Suppressor macrophage treated with lipopolysaccharide for 1 hour (primary cell): ENCODE results near the gene MBP.

ENCODE experiments used
- DNase-seq, 3 donors: peaks; one replicate each; pipeline ENCODE4 v3.0.0-alpha.2; 2020 to 2022

MBP gene

GRCh38 chr18:77113361-77114151 lies 19.0 kb downstream of the MBP start:
- peak in 2 of 3 donors; percentile 40 to 54 for DNase-seq

GRCh38 chr18:77112747-77113092 lies 19.9 kb downstream of the MBP start:
- peak; percentile 59 to 75 (median 75) for DNase-seq

GRCh38 chr18:77111951-77112746 lies 20.4 kb downstream of the MBP start:
- peak; percentile 56 to 73 (median 67) for DNase-seq

DNA sequence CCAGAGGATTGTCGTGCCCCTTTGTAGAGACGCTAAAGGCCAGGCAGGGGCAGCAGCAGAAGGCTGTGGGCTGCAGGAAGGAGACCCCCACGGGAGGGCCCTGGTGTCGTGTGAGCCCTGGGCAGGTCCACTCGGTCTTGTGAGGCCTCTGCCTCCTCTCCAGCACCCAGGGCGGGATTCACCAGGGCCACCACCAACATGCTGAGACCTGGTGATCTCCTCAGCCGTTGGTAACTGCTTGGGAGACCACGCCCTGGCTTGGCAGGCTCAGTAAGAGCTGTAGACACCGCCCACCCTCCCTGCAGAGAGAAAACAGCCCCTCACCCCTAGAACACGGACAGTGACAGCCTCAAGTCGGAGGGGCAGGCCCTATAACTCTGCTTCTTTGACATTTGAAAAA lies 21.1 kb downstream of the MBP start:
- DNase-seq = peak in 2 of 3 donors; percentile 57

- DNase-seq = no peak
Measured at GRCh38 chr18:77110936-77111335, 21.6 kb downstream of the MBP start.

DNA sequence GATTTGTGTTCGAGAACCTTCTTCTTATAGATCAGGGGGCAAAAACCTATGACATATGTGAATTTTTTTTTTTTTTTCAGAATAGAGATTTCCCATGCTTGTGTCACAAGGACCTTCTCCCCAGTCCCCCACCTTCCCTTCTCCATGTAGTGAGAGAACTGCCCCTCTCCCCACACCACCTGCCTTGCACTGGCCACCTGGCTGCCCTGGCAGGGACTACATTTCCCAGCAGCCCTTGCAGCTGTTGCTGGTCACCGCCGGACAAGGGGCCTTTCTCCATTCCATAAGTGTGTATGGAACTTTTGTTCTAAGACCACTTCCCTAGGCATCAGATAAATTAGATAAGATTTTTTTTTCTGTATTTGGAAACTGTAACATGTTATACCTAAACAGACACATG lies 22.2 kb downstream of the MBP start:
- DNase-seq = no peak

DNA sequence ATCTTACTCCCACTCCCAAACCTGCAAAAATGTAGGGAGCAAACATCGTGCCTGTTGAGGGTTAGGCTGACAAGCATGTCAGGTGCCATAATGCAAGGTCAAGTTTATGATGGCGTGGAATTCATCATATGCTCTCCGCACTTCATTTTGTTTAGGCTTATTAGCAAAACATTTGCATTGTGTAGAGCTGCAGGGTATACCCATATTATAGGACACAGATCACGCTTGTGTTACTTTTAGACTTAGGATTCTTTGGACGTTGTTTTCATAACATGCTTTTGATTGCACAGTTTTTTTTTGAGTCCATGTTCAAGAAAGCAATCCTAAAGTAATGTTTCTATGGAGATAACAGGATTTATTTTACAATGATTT lies 22.9 kb downstream of the MBP start:
- DNase-seq = no peak

DNA sequence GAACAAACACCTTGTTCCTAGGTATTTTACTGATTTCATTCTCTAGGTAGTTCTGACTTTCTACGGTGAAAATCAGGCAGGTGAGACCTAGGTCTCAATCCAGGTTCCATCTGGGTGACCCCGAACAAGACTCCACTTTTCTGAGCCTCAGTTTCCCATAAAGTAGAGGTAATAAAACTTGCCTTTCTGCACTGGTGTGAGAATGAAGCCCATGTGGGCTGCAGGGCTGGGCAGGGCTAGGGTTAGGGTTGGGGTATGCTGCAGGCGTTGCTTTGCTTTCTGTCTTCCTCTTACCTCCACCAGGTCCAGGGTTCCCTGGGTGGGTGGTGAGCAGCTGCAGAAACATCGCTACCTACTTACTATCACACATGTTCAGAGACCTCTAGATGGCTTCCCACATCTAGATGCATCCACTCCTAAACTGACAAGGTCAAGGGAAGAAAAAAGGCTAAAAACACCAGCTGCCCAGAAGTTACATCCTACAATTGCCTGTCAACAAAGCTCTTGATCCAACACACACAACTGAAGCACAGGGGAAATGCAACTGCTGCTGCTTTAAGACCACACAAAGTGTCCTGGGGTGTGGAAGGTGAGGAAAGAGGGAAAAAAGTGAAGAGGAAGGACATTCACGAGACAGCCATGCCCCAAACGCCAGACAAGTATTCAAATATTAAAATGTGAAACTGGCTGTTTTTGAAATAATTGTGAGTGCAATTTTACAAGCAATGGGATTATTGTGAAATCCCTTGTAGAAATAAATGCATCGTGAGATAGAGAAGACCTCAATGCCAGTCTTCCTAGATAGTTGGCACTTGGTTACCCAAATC lies 23.5 kb downstream of the MBP start:
- DNase-seq = no peak

DNA sequence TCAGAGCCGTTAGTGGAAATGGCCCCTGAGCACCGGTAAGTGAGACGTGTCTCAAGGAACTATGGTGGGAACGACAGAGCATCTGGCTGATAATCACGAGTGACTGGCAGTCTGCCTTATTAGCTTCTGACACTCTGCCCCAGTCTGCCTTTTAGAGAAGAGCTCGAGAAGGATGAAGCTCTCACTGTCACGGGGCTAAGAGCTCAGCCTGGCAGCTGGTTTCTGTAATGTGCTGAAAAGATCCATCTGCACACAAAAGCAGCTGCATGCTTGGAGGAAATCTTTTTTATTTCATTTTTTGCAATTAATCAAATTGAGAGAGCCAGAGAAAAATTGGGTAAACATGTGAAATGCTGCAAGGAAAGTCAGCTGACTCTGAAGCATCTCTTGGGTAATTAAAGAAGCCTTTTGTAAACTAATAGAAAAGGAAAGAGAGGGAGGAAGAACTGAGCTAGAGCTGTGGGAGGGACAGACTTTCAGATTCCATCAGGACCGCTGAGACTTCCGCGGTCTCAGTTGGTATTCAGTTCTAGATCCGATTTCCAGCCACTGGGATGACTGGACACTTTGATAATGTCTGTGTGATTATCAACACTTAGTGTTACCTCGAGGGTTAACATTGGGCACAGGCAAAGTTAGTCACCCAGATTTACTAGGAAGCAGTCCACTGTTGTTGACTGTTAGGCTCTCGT lies 24.4 kb downstream of the MBP start:
- peak; percentile 78 to 87 (median 82) for DNase-seq

DNA sequence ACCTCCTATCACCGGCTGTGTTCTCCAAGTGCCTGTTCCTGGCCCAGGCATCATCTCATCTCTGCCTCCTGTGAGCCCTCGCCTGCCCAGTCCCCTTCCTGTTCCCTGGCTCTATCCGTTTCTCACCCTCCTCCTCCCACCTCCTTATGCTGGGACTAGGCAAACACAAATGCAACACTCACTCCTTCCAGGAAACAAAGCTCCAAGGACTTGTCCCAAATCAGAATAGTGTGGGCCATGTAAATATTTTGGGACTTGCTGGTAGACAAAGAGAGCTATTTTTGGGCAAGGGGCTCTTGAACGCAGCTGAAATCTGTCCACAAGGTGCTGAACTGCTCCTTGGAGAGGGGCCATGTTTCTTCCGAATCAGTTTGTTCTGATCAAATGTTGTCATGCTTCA lies 25.3 kb downstream of the MBP start:
- DNase-seq = no peak

GRCh38 chr18:77106331-77106730 lies 26.3 kb downstream of the MBP start:
- DNase-seq = peak in 1 of 3 donors; percentile 43

- DNase-seq = no peak
Measured at GRCh38 chr18:77105680-77106079, 26.9 kb downstream of the MBP start.

DNA sequence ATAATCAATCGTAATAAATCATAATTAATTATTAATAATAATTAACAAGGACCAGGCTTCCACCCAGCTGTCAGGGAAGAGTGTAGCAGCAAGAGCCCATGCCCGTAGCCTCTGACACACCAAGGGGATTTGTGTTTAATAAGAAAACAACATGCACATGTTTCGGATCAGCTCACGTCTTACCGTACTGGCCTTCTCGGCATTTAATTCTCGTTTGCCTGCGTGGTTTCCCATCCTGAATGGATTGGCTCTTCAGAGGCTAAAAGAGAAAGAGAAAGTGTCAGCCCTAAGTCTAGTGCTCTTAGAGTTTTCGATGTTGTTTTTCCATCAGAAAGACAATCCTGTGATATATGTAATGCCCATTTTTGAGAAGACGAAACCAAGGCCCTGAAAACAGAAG lies 27.6 kb downstream of the MBP start:
- DNase-seq = peak in 1 of 3 donors; percentile 43

GRCh38 chr18:77103991-77104531 lies 28.5 kb downstream of the MBP start:
- no peak for DNase-seq

GRCh38 chr18:77103187-77103850 lies 29.3 kb downstream of the MBP start:
- DNase-seq = no peak

DNA sequence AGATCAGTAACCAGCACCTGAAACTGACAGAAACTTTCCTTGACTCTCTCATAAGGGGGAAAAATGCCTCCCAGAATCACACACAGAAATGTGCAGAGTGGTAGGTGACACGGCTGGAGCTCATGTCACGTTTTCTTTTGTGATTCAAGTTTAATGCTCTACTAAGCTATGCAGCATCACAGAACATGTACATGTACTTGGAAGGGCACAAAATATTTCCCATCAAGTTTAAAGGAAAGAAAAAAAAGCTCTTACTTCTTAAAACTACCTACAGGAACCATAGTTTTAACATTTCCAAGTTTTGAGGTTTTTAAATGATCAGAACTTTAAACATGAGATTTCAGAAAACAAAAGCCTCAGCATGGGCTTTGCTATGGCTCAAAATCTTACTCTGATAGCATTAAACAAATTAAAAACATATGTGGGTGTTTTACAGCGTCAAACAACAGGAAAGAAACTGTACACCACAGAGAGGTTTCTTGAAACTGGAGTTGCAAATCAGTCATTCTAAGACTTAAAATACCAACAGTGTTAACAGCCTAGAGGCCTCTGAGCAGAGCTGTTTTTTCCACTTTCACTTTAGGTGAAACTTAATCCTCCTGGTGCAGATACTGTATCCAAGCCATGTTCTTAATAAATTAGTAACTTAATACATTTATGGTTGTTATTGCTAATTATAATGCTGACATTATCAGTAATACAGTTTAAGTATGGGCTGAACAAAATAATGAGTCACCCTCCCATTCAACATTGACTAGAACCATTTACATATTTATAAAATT lies 30.1 kb downstream of the MBP start:
- peak in 2 of 3 donors; percentile 27 to 46 for DNase-seq

DNA sequence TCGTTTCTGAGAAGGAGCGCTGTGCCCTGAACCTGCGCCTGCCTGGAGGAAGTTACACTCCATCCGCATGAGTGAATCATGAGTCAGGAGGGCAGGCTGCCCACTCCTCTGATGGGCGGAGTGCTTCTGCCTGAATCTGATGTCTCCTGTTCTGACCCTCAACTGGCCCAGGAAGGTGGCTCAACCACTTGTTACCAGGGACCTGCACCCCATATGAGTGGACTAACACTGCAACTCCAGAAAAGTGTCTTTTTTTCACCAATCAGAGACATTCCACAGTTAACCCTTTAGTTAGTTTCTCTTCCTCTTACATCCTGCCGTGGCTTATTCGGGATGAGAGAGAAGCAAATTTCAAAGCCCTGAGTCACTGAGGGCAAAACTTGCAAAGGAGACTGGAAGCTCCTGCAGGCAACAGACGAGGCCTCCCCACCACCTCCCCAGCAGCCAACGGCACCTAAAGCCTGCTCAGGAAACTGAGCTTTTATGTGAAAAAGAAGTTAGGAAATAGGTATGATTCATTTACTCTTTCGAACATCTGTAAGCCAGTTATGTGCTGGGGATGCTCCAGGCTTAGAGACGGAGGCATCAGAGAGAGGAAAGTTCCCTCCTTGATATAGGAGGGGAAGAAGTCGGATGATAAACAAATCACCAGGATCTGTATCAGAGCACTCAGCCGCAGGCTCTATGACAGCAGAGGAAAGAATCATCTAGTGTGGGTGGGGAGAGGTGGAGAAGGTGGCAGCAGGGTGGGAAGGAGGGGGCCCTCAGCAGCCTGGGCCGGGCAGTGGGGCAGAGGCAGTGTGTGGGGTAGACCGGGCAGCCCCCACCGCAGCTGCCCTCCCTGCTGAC lies 30.9 kb downstream of the MBP start:
- peak; percentile 86 to 88 (median 87) for DNase-seq

GRCh38 chr18:77100751-77101355 lies 31.7 kb downstream of the MBP start:
- no peak for DNase-seq
